ENCODE measurements around the gene CNNM1.

- TF ChIP-seq CTCF (conservative IDR thresholded peaks at IDR 0.05; ENCODE audit: low read length) = no peak
- no peak for TF ChIP-seq EZH2phosphoT487 (IDR thresholded peaks at IDR 0.05; ENCODE audit: borderline replicate concordance, low read depth, low read length)
These were observed 28.9 kb downstream of the CNNM1 start for GRCh38 chr10:99358101-99358500.
